PC-3 (cell line): ENCODE results near the gene PCGF1. TPM values are rescaled to one million over a fixed set of nuclear protein-coding genes. Genes with fewer than 3 reads are reported as not detected.

Experiments used
- ATAC-seq: fragments of 200-7000 bp; cut with Tn5 transposase; 2 replicates; pipeline ENCODE4 v1.9.1; 2020; ENCODE audit warnings: mild to moderate bottlenecking, moderate library complexity
- BruUV-seq: library from RNA; stranded (reverse); fragments of 400-500 nt; replicated peaks from 2 replicates; lab custom pipeline; 2021; lab: Mats Ljungman, UMichigan
- CTCF ChIA-PET: fragments of 300-600 bp; sonication (Branson Sonifier 250); formaldehyde crosslinking; loops from one replicate; lab custom pipeline; 2022; ENCODE audit warnings: antibody characterized with exemption; lab: Charles Lee
- POLR2A ChIA-PET: fragments of 300-600 bp; sonication (Branson Sonifier 250); formaldehyde crosslinking; loops from one replicate; lab custom pipeline; 2022; ENCODE audit warnings: antibody characterized with exemption; ENCODE audit not compliant: unreplicated experiment; lab: Charles Lee
- DNase-seq: peaks from one replicate; pipeline ENCODE4 v3.0.0-alpha.2; 2015
- H2AFZ ChIP-seq: fragments of 300-600 bp; sonication (generic); 2 replicates; pipeline ENCODE4 v1.6.0; 2016; ENCODE audit warnings: antibody characterized with exemption, low read length
- H3F3A ChIP-seq: fragments of 300-600 bp; sonication (generic); one replicate; pipeline ENCODE4 v1.6.0; 2017; ENCODE audit warnings: antibody characterized with exemption, low read length, control low read depth, mild to moderate bottlenecking; ENCODE audit not compliant: unreplicated experiment
- H3K27ac ChIP-seq: fragments of 300-600 bp; sonication (generic); 2 replicates; pipeline ENCODE4 v1.5.1; 2016; ENCODE audit warnings: mild to moderate bottlenecking, low read length
- H3K27me3 ChIP-seq: fragments of 300-600 bp; sonication (generic); 2 replicates; pipeline ENCODE4 v1.6.1; 2016; ENCODE audit warnings: low read length, mixed read lengths
- H3K36me3 ChIP-seq: fragments of 300-600 bp; sonication (generic); 2 replicates; pipeline ENCODE4 v1.6.1; 2016; ENCODE audit warnings: low read depth, mixed run types, low read length, mixed read lengths
- H3K4me1 ChIP-seq: fragments of 300-600 bp; sonication (generic); 2 replicates; pipeline ENCODE4 v1.5.1; 2016; ENCODE audit warnings: low read length; ENCODE audit not compliant: insufficient read depth
- H3K4me2 ChIP-seq: fragments of 300-600 bp; sonication (generic); 2 replicates; pipeline ENCODE4 v1.6.0; 2016; ENCODE audit warnings: low read length
- H3K4me3 ChIP-seq: fragments of 300-600 bp; sonication (generic); 2 replicates; pipeline ENCODE4 v1.5.1; 2016; ENCODE audit warnings: mild to moderate bottlenecking, low read length, mixed read lengths
- H3K79me2 ChIP-seq: fragments of 300-600 bp; sonication (generic); 2 replicates; pipeline ENCODE4 v1.6.1; 2017; ENCODE audit warnings: low read length, mixed read lengths
- H3K9ac ChIP-seq: fragments of 300-600 bp; sonication (generic); 2 replicates; pipeline ENCODE4 v1.6.0; 2016; ENCODE audit warnings: mild to moderate bottlenecking, low read length
- H3K9me2 ChIP-seq: fragments of 300-600 bp; sonication (generic); replicated peaks from 2 replicates; pipeline ENCODE4 v1.6.1; 2016; ENCODE audit warnings: mixed run types, low read length, mixed read lengths
- H3K9me3 ChIP-seq: fragments of 300-600 bp; sonication (generic); 2 replicates; pipeline ENCODE4 v1.6.1; 2016; ENCODE audit warnings: low read length, mixed read lengths
- H4K20me1 ChIP-seq: fragments of 300-600 bp; sonication (generic); 2 replicates; pipeline ENCODE4 v1.6.1; 2016; ENCODE audit warnings: low read length, mixed read lengths
- CTCF ChIP-seq: fragments of 300-600 bp; sonication (generic); conservative IDR thresholded peaks from 2 replicates; pipeline ENCODE4 v1.5.1; 2017; ENCODE audit warnings: antibody characterized with exemption, low read depth, mild to moderate bottlenecking, low read length
- EZH2 ChIP-seq: fragments of 300-600 bp; sonication (generic); IDR thresholded peaks from one replicate; pipeline ENCODE4 v1.6.1; 2017; ENCODE audit warnings: antibody characterized with exemption, mild to moderate bottlenecking, low read length; ENCODE audit not compliant: unreplicated experiment
- EZH2phosphoT487 ChIP-seq: fragments of 300-600 bp; sonication (generic); IDR thresholded peaks from 2 replicates; pipeline ENCODE4 v1.6.1; 2018; ENCODE audit warnings: mild to moderate bottlenecking, antibody characterized with exemption, low read length, borderline replicate concordance
- intact Hi-C: fragments of 100-400 bp; cut with micrococcal nuclease; formaldehyde crosslinking; loops from 2 replicates; pipeline ENCODE4 v1.9.0; 2023
- total RNA-seq: library from RNA; depleted of rRNA; stranded (reverse); fragments of >200 nt; gene quantifications from 2 replicates; pipeline ENCODE4 v1.2.3, GENCODE V29; 2014

PCGF1 gene
- total RNA-seq, 1 experiment from 2014 or later: 35.7 TPM

- TF ChIP-seq CTCF: no peak
- TF ChIP-seq EZH2phosphoT487: no peak
- TF ChIP-seq EZH2: no peak
- Histone ChIP-seq H3K9me3 (no peaks in the 10 kb centered on the region), H3K9ac (no peak overlapping the region), H3K4me2 (no peak overlapping the region), H3K36me3 (no peaks in the 10 kb centered on the region), H4K20me1 (no peaks in the 10 kb centered on the region), H2AFZ (no peak overlapping the region), H3K79me2 (peaks cover 10% of the 10 kb centered on the region), H3K9me2 (no peaks in the 10 kb centered on the region), H3K4me1 (peaks cover 12% of the 10 kb centered on the region; the same call in 1 of the 2 replicates), H3K27me3 (no peaks in the 10 kb centered on the region), H3F3A (no peaks in the 10 kb centered on the region), H3K4me3 (no peak overlapping the region), H3K27ac (no peak overlapping the region)
- DNase-seq (no peak), ATAC-seq (no peak)
- BruUV-seq: no TSS peak
- CTCF ChIA-PET: no interaction called here
- intact Hi-C loops: no loop called here
- POLR2A ChIA-PET: no interaction called here
These were observed 38.5 kb upstream of the PCGF1 start for GRCh38 chr2:74546004-74546403.

GRCh38 chr2:74544634-74545033 is 37.1 kb upstream of the PCGF1 start:
- BruUV-seq: no TSS peak
- no peak overlapping the region for H3K4me3 ChIP-seq
- TF ChIP-seq CTCF (peak; percentile 47), EZH2phosphoT487 (no peak)
- no peaks in the 10 kb centered on the region for H3F3A ChIP-seq
- H3K27me3 ChIP-seq: no peaks in the 10 kb centered on the region
- peak; percentile 28 for DNase-seq
- H3K4me1 ChIP-seq: peaks cover 6% of the 10 kb centered on the region; the same call in 1 of the 2 replicates
- H3K4me2 ChIP-seq: no peak overlapping the region
- intact Hi-C loops: no loop called here
- ChIA-PET CTCF (no interaction called here), POLR2A (no interaction called here)
- H4K20me1 ChIP-seq: no peaks in the 10 kb centered on the region
- no peaks in the 10 kb centered on the region for H3K36me3 ChIP-seq
- no peak overlapping the region for H3K27ac ChIP-seq
- no peaks in the 10 kb centered on the region for H3K9me3 ChIP-seq
- H3K79me2 ChIP-seq: peaks cover 1% of the 10 kb centered on the region
- no peak overlapping the region for H3K9ac ChIP-seq
- no peaks in the 10 kb centered on the region for H3K9me2 ChIP-seq
- peak; percentile 25; the same call in 1 of the 2 replicates for ATAC-seq
- no peak overlapping the region for H2AFZ ChIP-seq

- no peak for DNase-seq
- no peaks in the 10 kb centered on the region for H3K9me2 ChIP-seq
These were observed 35.5 kb upstream of the PCGF1 start for GRCh38 chr2:74542978-74543377.

More at GRCh38 chr2:74542978-74543377, 35.5 kb upstream of the PCGF1 start:
- Histone ChIP-seq H3K9ac (no peak overlapping the region), H3K4me2 (no peak overlapping the region), H3K79me2 (no peaks in the 10 kb centered on the region), H3K27ac (no peak overlapping the region), H3F3A (no peaks in the 10 kb centered on the region), H3K4me3 (no peak overlapping the region), H3K4me1 (no peaks in the 10 kb centered on the region), H2AFZ (no peak overlapping the region), H3K27me3 (no peaks in the 10 kb centered on the region), H3K36me3 (no peaks in the 10 kb centered on the region), H3K9me3 (no peaks in the 10 kb centered on the region), H4K20me1 (no peaks in the 10 kb centered on the region)
- no peak for ATAC-seq
- no TSS peak for BruUV-seq
- POLR2A ChIA-PET: no interaction called here
- intact Hi-C loops: no loop called here
- TF ChIP-seq EZH2: no peak
- TF ChIP-seq CTCF: no peak
- no peak for TF ChIP-seq EZH2phosphoT487
- CTCF ChIA-PET: no interaction called here
